Natural killer cell (primary cell): ENCODE results near the gene CASK. TPM values are rescaled to one million over a fixed set of nuclear protein-coding genes. Genes with fewer than 3 reads are reported as not detected.

Experiments
- ATAC-seq, 3 donors: fragments of 150-1000 bp in 2 of 3; fragments of 200-7000 bp in 1 of 3; cut with Tn5 transposase; 1 replicate in 1 of 3; 2 replicates in 2 of 3; pipeline ENCODE4 v1.10.0; 2021; ENCODE audit warnings: mild to moderate bottlenecking in 2 of 3, moderate library complexity in 2 of 3
- DNase-seq, 2 donors: peaks; one replicate each; pipeline versions ENCODE4 v3.0.0 to v3.0.0-alpha.2; 2013 to 2021; ENCODE audit warnings: mixed read lengths in 1 of 2
- H3K27ac ChIP-seq: one replicate; pipeline ENCODE4 v1.5.1; 2013; ENCODE audit warnings: mild to moderate bottlenecking, low read length
- H3K27me3 ChIP-seq: one replicate; pipeline ENCODE4 v1.6.1; 2013; ENCODE audit warnings: low read length; ENCODE audit not compliant: control insufficient read depth, insufficient read depth
- H3K36me3 ChIP-seq: one replicate; pipeline ENCODE4 v1.6.1; 2013; ENCODE audit warnings: low read length; ENCODE audit not compliant: control insufficient read depth, insufficient read depth
- H3K4me1 ChIP-seq: one replicate; pipeline ENCODE4 v1.6.1; 2013; ENCODE audit warnings: low read length; ENCODE audit not compliant: control insufficient read depth, insufficient read depth
- H3K4me3 ChIP-seq: one replicate; pipeline ENCODE4 v1.5.1; 2013; ENCODE audit warnings: low read length
- H3K9me3 ChIP-seq: one replicate; pipeline ENCODE4 v1.6.1; 2013; ENCODE audit warnings: low read length; ENCODE audit not compliant: control insufficient read depth, insufficient read depth
- H3K27ac Mint-ChIP-seq, 2 donors: one replicate each; pipeline ENCODE4 v1.8.0; 2022; ENCODE audit warnings: mild to moderate bottlenecking in 2 of 2, mixed read lengths in 2 of 2, moderate library complexity in 1 of 2
- H3K27me3 Mint-ChIP-seq, 2 donors: one replicate each; pipeline ENCODE4 v1.8.0; 2022; ENCODE audit warnings: low read depth in 2 of 2, mixed read lengths in 2 of 2
- H3K36me3 Mint-ChIP-seq: one replicate; pipeline ENCODE4 v1.8.0; 2022; ENCODE audit warnings: mixed read lengths
- H3K4me1 Mint-ChIP-seq, 2 donors: one replicate each; pipeline ENCODE4 v1.8.0; 2022; ENCODE audit warnings: mixed read lengths in 2 of 2
- H3K4me3 Mint-ChIP-seq: one replicate; pipeline ENCODE4 v1.8.0; 2022; ENCODE audit warnings: mild to moderate bottlenecking, moderate library complexity, mixed read lengths
- H3K9me3 Mint-ChIP-seq, 2 donors: one replicate each; pipeline ENCODE4 v1.8.0; 2022; ENCODE audit warnings: mixed read lengths in 2 of 2
- CTCF ChIP-seq: fragments of 200-600 bp; IDR thresholded peaks from one replicate; pipeline ENCODE4 v1.8.0; 2022; ENCODE audit warnings: antibody characterized with exemption
- WGBS: methylation state at CpG from one replicate; pipeline ENCODE4 v1.1.7; 2013; ENCODE audit warnings: missing lambda C conversion rate; ENCODE audit not compliant: insufficient coverage; 5-methylcytosine and 5-hydroxymethylcytosine counted together
- intact Hi-C: fragments of 100-400 bp; cut with micrococcal nuclease; formaldehyde crosslinking; loops from one replicate; pipeline ENCODE4 v1.14.2; 2022
- total RNA-seq, 4 donors: library from RNA; stranded (reverse); fragments of 120-200 nt in 1 of 4; gene quantifications; one replicate each; pipeline versions ENCODE4 v1.2.3 to v1.2.4, GENCODE V29; 2013 to 2022

The CASK gene
- total RNA-seq, 3 donors from 2014 or later (not counting 1 experiment from before 2014, with no cell fraction given): 23.5 to 27.9 (median 25.6) TPM

- TF ChIP-seq CTCF: no peak
- peaks cover 0 to 8% of the 10 kb centered on the region in 2 donors for H3K27me3 Mint-ChIP-seq
- H3K27me3 ChIP-seq: no peaks in the 10 kb centered on the region
- H3K9me3 Mint-ChIP-seq: no peaks in the 10 kb centered on the region
- DNase-seq (no peak), ATAC-seq (no peak)
- no peak overlapping the region for H3K4me3 Mint-ChIP-seq
- no peaks in the 10 kb centered on the region for H3K36me3 Mint-ChIP-seq
- no peak overlapping the region for H3K4me3 ChIP-seq
- H3K36me3 ChIP-seq: peaks cover 24% of the 10 kb centered on the region
- H3K4me1 Mint-ChIP-seq: peaks cover 0 to 6% of the 10 kb centered on the region in 2 donors
- H3K4me1 ChIP-seq: no peaks in the 10 kb centered on the region
- H3K27ac ChIP-seq: no peak overlapping the region
- H3K9me3 ChIP-seq: no peaks in the 10 kb centered on the region
- no peak overlapping the region for H3K27ac Mint-ChIP-seq
- intact Hi-C loops: no loop called here
Measured at GRCh38 chrX:41530085-41530484, 393.3 kb downstream of the CASK start.

GRCh38 chrX:41529221-41529620 lies 394.1 kb downstream of the CASK start:
- Mint-ChIP-seq H3K4me1 (peaks cover 0 to 6% of the 10 kb centered on the region in 2 donors), H3K4me3 (no peak overlapping the region), H3K9me3 (no peaks in the 10 kb centered on the region), H3K27me3 (peaks cover 0 to 8% of the 10 kb centered on the region in 2 donors), H3K27ac (no peak overlapping the region), H3K36me3 (no peaks in the 10 kb centered on the region)
- no peak overlapping the region for H3K27ac ChIP-seq
- H3K4me1 ChIP-seq: no peaks in the 10 kb centered on the region
- H3K9me3 ChIP-seq: no peaks in the 10 kb centered on the region
- H3K27me3 ChIP-seq: no peaks in the 10 kb centered on the region
- no peak for TF ChIP-seq CTCF
- 96% methylated on average over 10 of the region's 11 CpGs for WGBS
- H3K4me3 ChIP-seq: no peak overlapping the region
- no peak for ATAC-seq
- intact Hi-C loops: no loop called here
- H3K36me3 ChIP-seq: peaks cover 26% of the 10 kb centered on the region
- DNase-seq: no peak

DNA sequence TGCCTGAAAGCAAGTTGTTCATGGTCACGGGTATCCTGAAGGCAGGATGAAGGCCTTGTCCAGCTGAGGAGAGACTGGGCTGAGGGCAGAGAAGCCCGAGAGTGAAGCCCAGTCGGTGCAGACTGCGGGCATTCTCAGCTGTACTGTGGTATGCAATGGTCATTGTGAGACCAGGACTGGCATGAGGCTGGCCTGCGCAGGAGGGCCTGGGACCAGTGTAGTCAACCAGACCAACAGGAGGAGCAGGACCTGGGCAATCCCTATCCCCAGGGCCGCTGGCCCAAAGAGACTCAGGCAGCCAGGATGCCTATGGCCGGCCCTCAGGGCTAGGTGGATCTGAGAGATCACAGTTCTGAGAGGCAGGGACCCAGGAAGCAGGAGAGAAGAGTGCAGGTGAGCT lies 394.6 kb downstream of the CASK start:
- H3K36me3 Mint-ChIP-seq: no peaks in the 10 kb centered on the region
- peaks cover 26% of the 10 kb centered on the region for H3K36me3 ChIP-seq
- no peaks in the 10 kb centered on the region for H3K27me3 ChIP-seq
- H3K27me3 Mint-ChIP-seq: peaks cover 0 to 8% of the 10 kb centered on the region in 2 donors
- H3K9me3 ChIP-seq: no peaks in the 10 kb centered on the region
- no peak overlapping the region for H3K4me3 Mint-ChIP-seq
- WGBS: 96% methylated on average over 7 of the region's 7 CpGs
- ATAC-seq: no peak
- no peak overlapping the region for H3K27ac ChIP-seq
- no peak for DNase-seq
- no peaks in the 10 kb centered on the region for H3K4me1 ChIP-seq
- H3K4me1 Mint-ChIP-seq: peaks cover 0 to 6% of the 10 kb centered on the region in 2 donors
- intact Hi-C loops: no loop called here
- H3K9me3 Mint-ChIP-seq: no peaks in the 10 kb centered on the region
- no peak overlapping the region for H3K27ac Mint-ChIP-seq
- TF ChIP-seq CTCF: no peak
- no peak overlapping the region for H3K4me3 ChIP-seq

GRCh38 chrX:41526925-41527324 lies 396.4 kb downstream of the CASK start:
- no peaks in the 10 kb centered on the region for H3K9me3 Mint-ChIP-seq
- no peaks in the 10 kb centered on the region for H3K9me3 ChIP-seq
- no peak for TF ChIP-seq CTCF
- no peaks in the 10 kb centered on the region for H3K27me3 ChIP-seq
- 94% methylated on average over 3 of the region's 5 CpGs for WGBS
- H3K27me3 Mint-ChIP-seq: no peaks in the 10 kb centered on the region
- DNase-seq (no peak), ATAC-seq (no peak)
- no peaks in the 10 kb centered on the region for H3K4me1 ChIP-seq
- intact Hi-C loops: no loop called here
- no peak overlapping the region for H3K4me3 ChIP-seq
- no peak overlapping the region for H3K27ac Mint-ChIP-seq
- no peak overlapping the region for H3K4me3 Mint-ChIP-seq
- H3K27ac ChIP-seq: no peak overlapping the region
- no peaks in the 10 kb centered on the region for H3K36me3 Mint-ChIP-seq
- H3K36me3 ChIP-seq: peaks cover 29% of the 10 kb centered on the region
- peaks cover 0 to 6% of the 10 kb centered on the region in 2 donors for H3K4me1 Mint-ChIP-seq
